K562 (cell line): ENCODE measurements around the gene FAM83E. TPM values are rescaled to one million over a fixed set of nuclear protein-coding genes. Genes with fewer than 3 reads are reported as not detected.

Experiments used
- ARID3A ChIP-seq: IDR thresholded peaks from 2 replicates; pipeline ENCODE4 v1.6.1; 2012; ENCODE audit warnings: low read depth, low read length, improper control_type of control experiment, borderline replicate concordance
- ASH1L ChIP-seq: fragments of 450-650 bp; IDR thresholded peaks from 2 replicates; pipeline ENCODE4 v1.6.1; 2018; ENCODE audit warnings: borderline replicate concordance, mild to moderate bottlenecking, low read depth; ENCODE audit not compliant: partially characterized antibody
- EP300 ChIP-seq: IDR thresholded peaks from 2 replicates; pipeline ENCODE4 v1.6.1; 2012; ENCODE audit warnings: low read length, improper control_type of control experiment
- HNRNPLL ChIP-seq: fragments of 200-400 bp; formaldehyde crosslinking; IDR thresholded peaks from 2 replicates; pipeline ENCODE4 v1.6.1; 2017; ENCODE audit warnings: low read length, low read depth, mild to moderate bottlenecking; ENCODE audit not compliant: poor library complexity, severe bottlenecking
- KLF16 ChIP-seq: IDR thresholded peaks from 2 replicates; pipeline ENCODE4 v1.6.1; 2016; ENCODE audit warnings: antibody characterized with exemption
- LEF1 ChIP-seq: fragments of 450-650 bp; IDR thresholded peaks from 2 replicates; pipeline ENCODE4 v1.6.1; 2016; ENCODE audit warnings: mild to moderate bottlenecking
- MYC ChIP-seq, 2 experiments: fragments of 250-450 bp in 1 of 2; sonication (Bioruptor Pico) in 1 of 2; IDR thresholded peaks; 2 replicates each; pipeline versions ENCODE4 v1.5.1 to v1.6.1; 2012 to 2021; ENCODE audit warnings: low read depth in 2 of 2, borderline replicate concordance in 1 of 2, improper control_type of control experiment in 1 of 2, low read length in 1 of 2, mild to moderate bottlenecking in 1 of 2, moderate library complexity in 1 of 2
- NEUROD1 ChIP-seq: fragments of 150-350 bp; IDR thresholded peaks from 2 replicates; pipeline ENCODE4 v1.6.1; 2014; ENCODE audit warnings: borderline replicate concordance, low read length, low read depth; ENCODE audit not compliant: partially characterized antibody
- PRPF4 ChIP-seq: fragments of 200-400 bp; formaldehyde crosslinking; IDR thresholded peaks from one replicate; pipeline ENCODE4 v1.6.1; 2017; ENCODE audit warnings: low read length, low read depth, mild to moderate bottlenecking; ENCODE audit not compliant: insufficient read depth, poor library complexity, severe bottlenecking
- SMARCA5 ChIP-seq: fragments of 450-650 bp; IDR thresholded peaks from 2 replicates; pipeline ENCODE4 v1.6.1; 2016
- SMARCB1 ChIP-seq: IDR thresholded peaks from 2 replicates; pipeline ENCODE4 v1.6.1; 2011; ENCODE audit warnings: improper control_type of control experiment, low read depth; ENCODE audit not compliant: insufficient read length
- YY1 ChIP-seq, 3 experiments: IDR thresholded peaks; 2 replicates each; pipeline ENCODE4 v1.6.1; 2011; ENCODE audit warnings: low read length in 2 of 3, mild to moderate bottlenecking in 2 of 3, moderate library complexity in 2 of 3, borderline replicate concordance in 1 of 3, control low read depth in 1 of 3, low read depth in 1 of 3; ENCODE audit not compliant: insufficient read depth in 3 of 3, insufficient replicate concordance in 2 of 3, control insufficient read depth in 1 of 3, insufficient read length in 1 of 3; ENCODE audit errors: extremely low read depth in 1 of 3
- ZFP30 ChIP-seq: fragments of 250-450 bp; sonication (Bioruptor Pico); IDR thresholded peaks from 2 replicates; pipeline ENCODE4 v1.8.0; 2022; ENCODE audit warnings: moderate library complexity, mild to moderate bottlenecking, inconsistent platforms, borderline replicate concordance
- ZNF224 ChIP-seq: sonication (generic); formaldehyde crosslinking; IDR thresholded peaks from 2 replicates; pipeline ENCODE4 v1.8.0; 2022; ENCODE audit warnings: mild to moderate bottlenecking, missing genetic modification reagents
- ZNF384 ChIP-seq: IDR thresholded peaks from 2 replicates; pipeline ENCODE4 v1.6.1; 2012; ENCODE audit warnings: low read depth, low read length, improper control_type of control experiment
- polyA plus RNA-seq, 8 experiments: library from polyadenylated mRNA; depleted of rRNA in 4 of 8; stranded (reverse) in 5 of 8; unstranded in 3 of 8; fragments of >200 nt; fragmentation: Nextera tagmentation in 2 of 8; fragmentation: Illumina TruSeq in 1 of 8; extraction: Ambion mirVana in 2 of 8; extraction: Trizol in 1 of 8; gene quantifications; 2 replicates each; pipeline versions ENCODE4 v1.2.1 to v1.2.3, GENCODE V29; 2011 to 2014; ENCODE audit warnings: inconsistent platforms in 1 of 8, missing spikeins in 1 of 8
- total RNA-seq, 7 experiments: library from RNA; depleted of rRNA in 6 of 7; stranded (reverse); fragments of >200 nt in 6 of 7; fragmentation: Illumina TruSeq in 2 of 7; extraction: Trizol in 2 of 7; gene quantifications; 2 replicates each; pipeline versions ENCODE4 v1.2.1 to v1.2.3, GENCODE V29; 2011 to 2021; ENCODE audit warnings: low replicate concordance in 1 of 7
- TF ChIP-seq, protein P1 (sequence below): fragments of 450-650 bp; IDR thresholded peaks from 2 replicates; pipeline ENCODE4 v1.6.1; 2016; ENCODE audit warnings: low read depth, mild to moderate bottlenecking, moderate library complexity
- TF ChIP-seq, protein P2 (sequence below): sonication (generic); formaldehyde crosslinking; IDR thresholded peaks from 2 replicates; pipeline ENCODE4 v1.8.0; 2023; ENCODE audit warnings: missing genetic modification reagents, mild to moderate bottlenecking, borderline replicate concordance

Gene FAM83E
- total and polyA plus RNA-seq, 9 of the 15 experiments (the other 6 are each of a cell fraction or from before 2014, with no cell fraction given): 0.15 to 0.87 (median 0.29) TPM; not detected in 4

- TF ChIP-seq, protein P1, sequence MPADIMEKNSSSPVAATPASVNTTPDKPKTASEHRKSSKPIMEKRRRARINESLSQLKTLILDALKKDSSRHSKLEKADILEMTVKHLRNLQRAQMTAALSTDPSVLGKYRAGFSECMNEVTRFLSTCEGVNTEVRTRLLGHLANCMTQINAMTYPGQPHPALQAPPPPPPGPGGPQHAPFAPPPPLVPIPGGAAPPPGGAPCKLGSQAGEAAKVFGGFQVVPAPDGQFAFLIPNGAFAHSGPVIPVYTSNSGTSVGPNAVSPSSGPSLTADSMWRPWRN: 0 out of 2 replicates have a peak, but pooled peaks have one; percentile 21
- TF ChIP-seq YY1 (IDR thresholded peaks at IDR 0.05; ENCODE audit: borderline replicate concordance in 1 of 3, control insufficient read depth in 1 of 3, extremely low read depth in 1 of 3, insufficient read depth in 3 of 3, insufficient read length in 1 of 3, insufficient replicate concordance in 2 of 3, low read depth in 1 of 3, low read length in 2 of 3) (peak in 1 of 3 experiments; percentile 5), ZNF384 (0 out of 2 replicates have a peak, but pooled peaks have one; percentile 24), SMARCA5 (peak; percentile 81), PRPF4 (no peak), NEUROD1 (peak; percentile 56), ASH1L (peak; percentile 76), ZFP30 (CRISPR knock-in tag) (no peak), KLF16 (no peak; the same call in 1 of the 2 replicates), ZNF224 (CRISPR knock-in tag) (no peak), LEF1 (peak; percentile 29), HNRNPLL (no peak), EP300 (peak; percentile 38; the same call in 1 of the 2 replicates), SMARCB1 (no peak), ARID3A (peak; percentile 66; the same call in 1 of the 2 replicates), MYC (IDR thresholded peaks at IDR 0.05; ENCODE audit: low read depth, low read length) (no peak), MYC (CRISPR knock-in tag; IDR thresholded peaks at IDR 0.05; ENCODE audit: borderline replicate concordance, low read depth) (0 out of 2 replicates have a peak, but pooled peaks have one; percentile 7)
- TF ChIP-seq, protein P2, sequence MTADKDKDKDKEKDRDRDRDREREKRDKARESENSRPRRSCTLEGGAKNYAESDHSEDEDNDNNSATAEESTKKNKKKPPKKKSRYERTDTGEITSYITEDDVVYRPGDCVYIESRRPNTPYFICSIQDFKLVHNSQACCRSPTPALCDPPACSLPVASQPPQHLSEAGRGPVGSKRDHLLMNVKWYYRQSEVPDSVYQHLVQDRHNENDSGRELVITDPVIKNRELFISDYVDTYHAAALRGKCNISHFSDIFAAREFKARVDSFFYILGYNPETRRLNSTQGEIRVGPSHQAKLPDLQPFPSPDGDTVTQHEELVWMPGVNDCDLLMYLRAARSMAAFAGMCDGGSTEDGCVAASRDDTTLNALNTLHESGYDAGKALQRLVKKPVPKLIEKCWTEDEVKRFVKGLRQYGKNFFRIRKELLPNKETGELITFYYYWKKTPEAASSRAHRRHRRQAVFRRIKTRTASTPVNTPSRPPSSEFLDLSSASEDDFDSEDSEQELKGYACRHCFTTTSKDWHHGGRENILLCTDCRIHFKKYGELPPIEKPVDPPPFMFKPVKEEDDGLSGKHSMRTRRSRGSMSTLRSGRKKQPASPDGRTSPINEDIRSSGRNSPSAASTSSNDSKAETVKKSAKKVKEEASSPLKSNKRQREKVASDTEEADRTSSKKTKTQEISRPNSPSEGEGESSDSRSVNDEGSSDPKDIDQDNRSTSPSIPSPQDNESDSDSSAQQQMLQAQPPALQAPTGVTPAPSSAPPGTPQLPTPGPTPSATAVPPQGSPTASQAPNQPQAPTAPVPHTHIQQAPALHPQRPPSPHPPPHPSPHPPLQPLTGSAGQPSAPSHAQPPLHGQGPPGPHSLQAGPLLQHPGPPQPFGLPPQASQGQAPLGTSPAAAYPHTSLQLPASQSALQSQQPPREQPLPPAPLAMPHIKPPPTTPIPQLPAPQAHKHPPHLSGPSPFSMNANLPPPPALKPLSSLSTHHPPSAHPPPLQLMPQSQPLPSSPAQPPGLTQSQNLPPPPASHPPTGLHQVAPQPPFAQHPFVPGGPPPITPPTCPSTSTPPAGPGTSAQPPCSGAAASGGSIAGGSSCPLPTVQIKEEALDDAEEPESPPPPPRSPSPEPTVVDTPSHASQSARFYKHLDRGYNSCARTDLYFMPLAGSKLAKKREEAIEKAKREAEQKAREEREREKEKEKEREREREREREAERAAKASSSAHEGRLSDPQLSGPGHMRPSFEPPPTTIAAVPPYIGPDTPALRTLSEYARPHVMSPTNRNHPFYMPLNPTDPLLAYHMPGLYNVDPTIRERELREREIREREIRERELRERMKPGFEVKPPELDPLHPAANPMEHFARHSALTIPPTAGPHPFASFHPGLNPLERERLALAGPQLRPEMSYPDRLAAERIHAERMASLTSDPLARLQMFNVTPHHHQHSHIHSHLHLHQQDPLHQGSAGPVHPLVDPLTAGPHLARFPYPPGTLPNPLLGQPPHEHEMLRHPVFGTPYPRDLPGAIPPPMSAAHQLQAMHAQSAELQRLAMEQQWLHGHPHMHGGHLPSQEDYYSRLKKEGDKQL (CRISPR knock-in tag): no peak
Observed at GRCh38 chr19:48637948-48638830, 23.3 kb upstream of the FAM83E start (continued).
